ENCODE results near the gene ERBB4.
"Not testable (repeated sequence)": the region's sequence is repeated elsewhere in the genome, so short reads cannot be mapped to it uniquely, and the experiment has no call there.

Gene ERBB4

DNA sequence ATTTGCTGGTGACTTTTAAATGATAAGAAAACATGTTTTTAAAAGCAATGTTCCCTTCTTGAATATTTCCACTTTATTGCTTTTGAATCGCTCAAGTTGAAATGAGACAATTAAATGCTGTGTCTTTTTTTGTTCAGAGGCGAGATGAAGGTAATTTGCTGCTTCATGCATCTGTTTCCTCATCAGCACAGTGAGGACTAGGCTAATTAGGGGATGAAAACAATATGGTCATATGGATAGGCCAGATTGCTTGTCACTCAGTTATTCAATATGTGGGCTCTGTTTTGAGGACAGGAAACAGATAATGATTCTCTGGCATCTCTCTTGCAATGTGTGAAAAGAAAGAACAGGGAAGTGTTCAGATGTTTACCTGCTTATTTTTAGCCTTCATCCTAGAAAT is 61.0 kb downstream of the ERBB4 start:
- Histone ChIP-seq H3K4me2 (ENCODE audit: low read length) (no peak overlapping the region), H3K4me1 (ENCODE audit: control insufficient read depth, low read length) (no peaks in the 10 kb centered on the region), H3K9me2 (replicated peaks; ENCODE audit: control insufficient read depth, low read length) (no peaks in the 10 kb centered on the region), H3K4me3 (ENCODE audit: low read length) (no peak overlapping the region), H3K27ac (ENCODE audit: low read depth, low read length) (no peak overlapping the region), H4K20me1 (ENCODE audit: control insufficient read depth, insufficient read depth, low read depth, low read length) (no peaks in the 10 kb centered on the region), H3K9me3 (ENCODE audit: control insufficient read depth, insufficient read depth, low read length) (no peaks in the 10 kb centered on the region), H3K79me2 (ENCODE audit: control insufficient read depth, low read length) (no peaks in the 10 kb centered on the region), H3K36me3 (ENCODE audit: control insufficient read depth, low read length) (no peaks in the 10 kb centered on the region), H3K27me3 (ENCODE audit: control insufficient read depth, low read length) (no peaks in the 10 kb centered on the region), H3F3A (ENCODE audit: control insufficient read depth, insufficient read depth) (no peaks in the 10 kb centered on the region)
- TF ChIP-seq, protein P1, sequence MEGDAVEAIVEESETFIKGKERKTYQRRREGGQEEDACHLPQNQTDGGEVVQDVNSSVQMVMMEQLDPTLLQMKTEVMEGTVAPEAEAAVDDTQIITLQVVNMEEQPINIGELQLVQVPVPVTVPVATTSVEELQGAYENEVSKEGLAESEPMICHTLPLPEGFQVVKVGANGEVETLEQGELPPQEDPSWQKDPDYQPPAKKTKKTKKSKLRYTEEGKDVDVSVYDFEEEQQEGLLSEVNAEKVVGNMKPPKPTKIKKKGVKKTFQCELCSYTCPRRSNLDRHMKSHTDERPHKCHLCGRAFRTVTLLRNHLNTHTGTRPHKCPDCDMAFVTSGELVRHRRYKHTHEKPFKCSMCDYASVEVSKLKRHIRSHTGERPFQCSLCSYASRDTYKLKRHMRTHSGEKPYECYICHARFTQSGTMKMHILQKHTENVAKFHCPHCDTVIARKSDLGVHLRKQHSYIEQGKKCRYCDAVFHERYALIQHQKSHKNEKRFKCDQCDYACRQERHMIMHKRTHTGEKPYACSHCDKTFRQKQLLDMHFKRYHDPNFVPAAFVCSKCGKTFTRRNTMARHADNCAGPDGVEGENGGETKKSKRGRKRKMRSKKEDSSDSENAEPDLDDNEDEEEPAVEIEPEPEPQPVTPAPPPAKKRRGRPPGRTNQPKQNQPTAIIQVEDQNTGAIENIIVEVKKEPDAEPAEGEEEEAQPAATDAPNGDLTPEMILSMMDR (IDR thresholded peaks at IDR 0.05; ENCODE audit: low read depth, low read length, poor library complexity, severe bottlenecking): no peak
- TF ChIP-seq EZH2phosphoT487 (IDR thresholded peaks at IDR 0.05; ENCODE audit: borderline replicate concordance, low read length): no peak

DNA sequence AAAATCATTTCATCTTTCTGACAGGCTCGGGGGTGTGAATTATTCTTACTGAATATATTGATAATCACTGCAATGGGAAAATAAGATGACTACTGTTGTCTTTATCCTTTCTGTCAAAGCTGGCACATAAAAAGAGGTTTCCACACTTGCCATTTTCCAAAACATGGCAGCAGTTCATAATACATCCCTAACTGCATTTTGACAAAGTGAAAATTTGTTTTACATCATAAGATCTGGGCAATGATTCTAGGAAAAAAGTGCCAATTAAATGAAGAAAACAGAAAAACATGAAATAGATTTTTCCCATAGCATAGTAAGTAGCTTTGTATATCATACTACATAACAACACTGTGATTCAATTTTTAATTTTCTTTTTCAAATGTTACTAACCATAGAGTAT is 65.4 kb downstream of the ERBB4 start:
- H3K27me3 ChIP-seq (ENCODE audit: control insufficient read depth, low read length): no peaks in the 10 kb centered on the region
- H3K27ac ChIP-seq (ENCODE audit: low read depth, low read length): no peak overlapping the region
- H3F3A ChIP-seq (ENCODE audit: control insufficient read depth, insufficient read depth): no peaks in the 10 kb centered on the region
- no peaks in the 10 kb centered on the region for H4K20me1 ChIP-seq (ENCODE audit: control insufficient read depth, insufficient read depth, low read depth, low read length)
- no peaks in the 10 kb centered on the region for H3K36me3 ChIP-seq (ENCODE audit: control insufficient read depth, low read length)
- H3K79me2 ChIP-seq (ENCODE audit: control insufficient read depth, low read length): no peaks in the 10 kb centered on the region
- H3K4me2 ChIP-seq (ENCODE audit: low read length): no peak overlapping the region
- TF ChIP-seq, protein P1 (IDR thresholded peaks at IDR 0.05; ENCODE audit: low read depth, low read length, poor library complexity, severe bottlenecking): no peak
- TF ChIP-seq EZH2phosphoT487 (IDR thresholded peaks at IDR 0.05; ENCODE audit: borderline replicate concordance, low read length): no peak
- no peaks in the 10 kb centered on the region for H3K9me2 ChIP-seq (replicated peaks; ENCODE audit: control insufficient read depth, low read length)
- H3K9me3 ChIP-seq (ENCODE audit: control insufficient read depth, insufficient read depth, low read length): no peaks in the 10 kb centered on the region
- H3K4me3 ChIP-seq (ENCODE audit: low read length): no peak overlapping the region
- no peaks in the 10 kb centered on the region for H3K4me1 ChIP-seq (ENCODE audit: control insufficient read depth, low read length)

DNA sequence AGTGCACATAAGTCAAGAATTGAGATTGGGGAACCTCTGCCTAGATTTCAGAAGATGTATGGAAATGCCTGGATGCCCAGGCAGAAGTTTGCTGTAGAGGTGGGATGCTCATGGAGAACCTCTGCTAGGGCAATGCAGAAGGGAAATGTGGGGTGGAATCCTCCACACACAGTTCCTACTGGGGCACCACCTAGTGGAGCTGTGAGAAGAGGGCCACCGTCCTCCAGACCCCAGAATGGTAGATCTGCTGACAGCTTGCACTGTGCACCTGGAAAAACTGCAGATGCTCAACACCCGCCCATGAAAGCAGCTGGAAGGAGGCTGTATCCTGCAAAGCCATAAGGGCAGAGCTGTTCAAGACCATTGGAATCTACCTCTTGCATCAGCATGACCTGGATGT is 71.1 kb downstream of the ERBB4 start:
- not testable (repeated sequence) for H3K27me3 ChIP-seq (ENCODE audit: control insufficient read depth, low read length); H3K4me1 ChIP-seq (ENCODE audit: control insufficient read depth, low read length); H4K20me1 ChIP-seq (ENCODE audit: control insufficient read depth, insufficient read depth, low read depth, low read length); H3K27ac ChIP-seq (ENCODE audit: low read depth, low read length); H3K36me3 ChIP-seq (ENCODE audit: control insufficient read depth, low read length); H3K9me2 ChIP-seq (replicated peaks; ENCODE audit: control insufficient read depth, low read length); H3K4me2 ChIP-seq (ENCODE audit: low read length); H3F3A ChIP-seq (ENCODE audit: control insufficient read depth, insufficient read depth); H3K9me3 ChIP-seq (ENCODE audit: control insufficient read depth, insufficient read depth, low read length); H3K79me2 ChIP-seq (ENCODE audit: control insufficient read depth, low read length); H3K4me3 ChIP-seq (ENCODE audit: low read length)

DNA sequence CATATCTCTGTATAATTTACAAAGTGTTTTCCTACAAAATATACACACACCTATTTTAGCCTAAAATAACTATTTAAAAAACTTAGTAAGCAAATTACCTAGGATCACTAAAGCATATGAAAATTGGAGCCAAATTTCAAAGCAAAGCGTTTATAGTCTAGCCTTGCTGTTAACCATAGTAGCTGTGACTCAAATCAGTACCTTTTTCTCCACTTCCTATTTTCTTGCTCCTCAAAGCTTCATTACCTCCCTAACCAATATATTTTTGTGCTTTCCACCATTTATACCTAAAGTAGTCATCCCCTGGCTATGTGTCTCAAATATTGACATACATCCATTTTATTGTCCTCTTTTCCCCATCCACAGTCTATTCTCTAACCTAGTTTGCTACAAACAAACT is 73.1 kb downstream of the ERBB4 start:
- Histone ChIP-seq H3K4me1 (ENCODE audit: control insufficient read depth, low read length) (no peaks in the 10 kb centered on the region), H3K36me3 (ENCODE audit: control insufficient read depth, low read length) (no peaks in the 10 kb centered on the region), H4K20me1 (ENCODE audit: control insufficient read depth, insufficient read depth, low read depth, low read length) (no peaks in the 10 kb centered on the region), H3K9me2 (replicated peaks; ENCODE audit: control insufficient read depth, low read length) (no peaks in the 10 kb centered on the region), H3K4me2 (ENCODE audit: low read length) (no peak overlapping the region), H3K9me3 (ENCODE audit: control insufficient read depth, insufficient read depth, low read length) (no peaks in the 10 kb centered on the region), H3K79me2 (ENCODE audit: control insufficient read depth, low read length) (no peaks in the 10 kb centered on the region), H3K27ac (ENCODE audit: low read depth, low read length) (no peak overlapping the region), H3K27me3 (ENCODE audit: control insufficient read depth, low read length) (no peaks in the 10 kb centered on the region), H3F3A (ENCODE audit: control insufficient read depth, insufficient read depth) (no peaks in the 10 kb centered on the region), H3K4me3 (ENCODE audit: low read length) (no peak overlapping the region)
- no peak for TF ChIP-seq EZH2phosphoT487 (IDR thresholded peaks at IDR 0.05; ENCODE audit: borderline replicate concordance, low read length)
- TF ChIP-seq, protein P1 (IDR thresholded peaks at IDR 0.05; ENCODE audit: low read depth, low read length, poor library complexity, severe bottlenecking): no peak

DNA sequence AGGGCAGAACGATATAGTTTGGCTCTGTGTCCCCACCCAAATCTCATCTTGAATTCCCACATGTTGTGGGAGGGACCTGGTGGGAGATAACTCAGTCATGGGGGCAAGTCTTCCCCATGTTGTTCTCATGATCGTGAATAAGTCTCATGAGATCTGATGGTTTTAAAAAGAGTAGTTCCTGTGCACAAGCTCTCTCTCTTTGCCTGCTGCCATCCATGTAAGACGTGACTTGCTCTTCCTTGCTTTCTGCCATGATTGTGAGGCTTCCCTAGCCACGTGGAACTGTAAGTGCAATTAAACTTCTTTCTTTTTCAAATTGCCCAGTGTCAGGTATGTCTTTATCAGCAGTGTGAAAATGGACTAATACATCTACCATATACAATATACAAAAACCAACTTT is 76.9 kb downstream of the ERBB4 start:
- H3K9me3 ChIP-seq (ENCODE audit: control insufficient read depth, insufficient read depth, low read length); H3K36me3 ChIP-seq (ENCODE audit: control insufficient read depth, low read length); H3K27ac ChIP-seq (ENCODE audit: low read depth, low read length); H3K79me2 ChIP-seq (ENCODE audit: control insufficient read depth, low read length); H3K27me3 ChIP-seq (ENCODE audit: control insufficient read depth, low read length); H3K4me2 ChIP-seq (ENCODE audit: low read length); H3K4me3 ChIP-seq (ENCODE audit: low read length); H3K9me2 ChIP-seq (replicated peaks; ENCODE audit: control insufficient read depth, low read length); H3K4me1 ChIP-seq (ENCODE audit: control insufficient read depth, low read length); H3F3A ChIP-seq (ENCODE audit: control insufficient read depth, insufficient read depth); H4K20me1 ChIP-seq (ENCODE audit: control insufficient read depth, insufficient read depth, low read depth, low read length): not testable (repeated sequence)

All from DOHH2 (cell line).